NCI-H1694 treated with DMSO at 0.1 percent for 48 hours (cell line): ENCODE data around the gene ZDHHC23.

ENCODE experiments used
- DNase-seq: peaks from one replicate; lab custom pipeline; 2025; lab: John Stamatoyannopoulos, UW

ZDHHC23 gene

DNA sequence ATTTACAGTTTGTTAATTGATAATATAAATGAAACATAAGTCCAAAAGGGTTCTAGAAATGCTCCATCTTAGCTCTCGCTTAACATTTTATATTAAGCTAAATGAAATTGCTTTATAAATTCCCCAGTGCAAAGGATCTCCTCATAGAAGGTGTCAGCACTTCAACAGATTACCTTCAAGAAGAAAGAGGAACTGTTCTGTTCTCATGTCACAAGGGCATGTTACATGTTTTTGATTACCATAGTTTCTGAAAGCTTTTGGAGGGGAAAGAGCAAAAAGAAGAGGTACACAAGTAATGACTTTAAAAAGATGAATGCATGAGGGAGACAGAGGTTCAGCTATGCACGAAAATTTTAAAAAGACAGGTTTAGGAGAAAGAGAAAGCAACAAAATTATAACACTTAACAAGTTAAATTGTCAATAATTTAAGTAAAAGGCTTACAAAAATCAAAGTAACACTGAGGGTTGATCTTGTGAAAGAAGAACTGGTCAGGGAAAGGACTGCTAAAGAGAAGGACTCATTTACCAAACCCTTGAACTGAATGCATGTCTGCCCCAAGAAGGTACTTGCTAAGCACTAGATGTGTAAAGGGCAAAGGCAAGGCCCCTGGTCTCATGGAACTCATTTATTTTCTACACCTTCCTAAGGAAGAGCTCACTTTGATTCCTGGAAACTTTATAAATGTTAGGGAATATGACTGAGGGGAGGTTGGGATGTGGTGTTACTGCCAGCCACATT lies 63.4 kb downstream of the ZDHHC23 start:
- no peak for DNase-seq
